PC-3 (cell line): ENCODE measurements around the gene OPN1SW. TPM values are rescaled to one million over a fixed set of nuclear protein-coding genes. Genes with fewer than 3 reads are reported as not detected.

Experiments
- ATAC-seq: fragments of 200-7000 bp; cut with Tn5 transposase; 2 replicates; pipeline ENCODE4 v1.9.1; 2020; ENCODE audit warnings: mild to moderate bottlenecking, moderate library complexity
- BruUV-seq: library from RNA; stranded (reverse); fragments of 400-500 nt; replicated peaks from 2 replicates; lab custom pipeline; 2021; lab: Mats Ljungman, UMichigan
- CTCF ChIA-PET: fragments of 300-600 bp; sonication (Branson Sonifier 250); formaldehyde crosslinking; loops from one replicate; lab custom pipeline; 2022; ENCODE audit warnings: antibody characterized with exemption; lab: Charles Lee
- POLR2A ChIA-PET: fragments of 300-600 bp; sonication (Branson Sonifier 250); formaldehyde crosslinking; loops from one replicate; lab custom pipeline; 2022; ENCODE audit warnings: antibody characterized with exemption; ENCODE audit not compliant: unreplicated experiment; lab: Charles Lee
- DNase-seq: peaks from one replicate; pipeline ENCODE4 v3.0.0-alpha.2; 2015
- H2AFZ ChIP-seq: fragments of 300-600 bp; sonication (generic); 2 replicates; pipeline ENCODE4 v1.6.0; 2016; ENCODE audit warnings: antibody characterized with exemption, low read length
- H3F3A ChIP-seq: fragments of 300-600 bp; sonication (generic); one replicate; pipeline ENCODE4 v1.6.0; 2017; ENCODE audit warnings: antibody characterized with exemption, low read length, control low read depth, mild to moderate bottlenecking; ENCODE audit not compliant: unreplicated experiment
- H3K27ac ChIP-seq: fragments of 300-600 bp; sonication (generic); 2 replicates; pipeline ENCODE4 v1.5.1; 2016; ENCODE audit warnings: mild to moderate bottlenecking, low read length
- H3K27me3 ChIP-seq: fragments of 300-600 bp; sonication (generic); 2 replicates; pipeline ENCODE4 v1.6.1; 2016; ENCODE audit warnings: low read length, mixed read lengths
- H3K36me3 ChIP-seq: fragments of 300-600 bp; sonication (generic); 2 replicates; pipeline ENCODE4 v1.6.1; 2016; ENCODE audit warnings: low read depth, mixed run types, low read length, mixed read lengths
- H3K4me1 ChIP-seq: fragments of 300-600 bp; sonication (generic); 2 replicates; pipeline ENCODE4 v1.5.1; 2016; ENCODE audit warnings: low read length; ENCODE audit not compliant: insufficient read depth
- H3K4me2 ChIP-seq: fragments of 300-600 bp; sonication (generic); 2 replicates; pipeline ENCODE4 v1.6.0; 2016; ENCODE audit warnings: low read length
- H3K4me3 ChIP-seq: fragments of 300-600 bp; sonication (generic); 2 replicates; pipeline ENCODE4 v1.5.1; 2016; ENCODE audit warnings: mild to moderate bottlenecking, low read length, mixed read lengths
- H3K79me2 ChIP-seq: fragments of 300-600 bp; sonication (generic); 2 replicates; pipeline ENCODE4 v1.6.1; 2017; ENCODE audit warnings: low read length, mixed read lengths
- H3K9ac ChIP-seq: fragments of 300-600 bp; sonication (generic); 2 replicates; pipeline ENCODE4 v1.6.0; 2016; ENCODE audit warnings: mild to moderate bottlenecking, low read length
- H3K9me2 ChIP-seq: fragments of 300-600 bp; sonication (generic); replicated peaks from 2 replicates; pipeline ENCODE4 v1.6.1; 2016; ENCODE audit warnings: mixed run types, low read length, mixed read lengths
- H3K9me3 ChIP-seq: fragments of 300-600 bp; sonication (generic); 2 replicates; pipeline ENCODE4 v1.6.1; 2016; ENCODE audit warnings: low read length, mixed read lengths
- H4K20me1 ChIP-seq: fragments of 300-600 bp; sonication (generic); 2 replicates; pipeline ENCODE4 v1.6.1; 2016; ENCODE audit warnings: low read length, mixed read lengths
- EZH2 ChIP-seq: fragments of 300-600 bp; sonication (generic); IDR thresholded peaks from one replicate; pipeline ENCODE4 v1.6.1; 2017; ENCODE audit warnings: antibody characterized with exemption, mild to moderate bottlenecking, low read length; ENCODE audit not compliant: unreplicated experiment
- EZH2phosphoT487 ChIP-seq: fragments of 300-600 bp; sonication (generic); IDR thresholded peaks from 2 replicates; pipeline ENCODE4 v1.6.1; 2018; ENCODE audit warnings: mild to moderate bottlenecking, antibody characterized with exemption, low read length, borderline replicate concordance
- intact Hi-C: fragments of 100-400 bp; cut with micrococcal nuclease; formaldehyde crosslinking; loops from 2 replicates; pipeline ENCODE4 v1.9.0; 2023
- total RNA-seq: library from RNA; depleted of rRNA; stranded (reverse); fragments of >200 nt; gene quantifications from 2 replicates; pipeline ENCODE4 v1.2.3, GENCODE V29; 2014
- TF ChIP-seq, protein P1 (sequence below): fragments of 300-600 bp; sonication (generic); conservative IDR thresholded peaks from 2 replicates; pipeline ENCODE4 v1.5.1; 2017; ENCODE audit warnings: antibody characterized with exemption, low read depth, mild to moderate bottlenecking, low read length

OPN1SW gene
- total RNA-seq, 1 experiment from 2014 or later = not detected

- no peak overlapping the region for H3K4me3 ChIP-seq
- no peak overlapping the region for H3K9ac ChIP-seq
- ATAC-seq (no peak), DNase-seq (no peak)
- H3K4me2 ChIP-seq = no peak overlapping the region
- ChIA-PET POLR2A (interaction anchor here (0.7 kb wide), 1 partner anchor 8 kb away, joined by 6 read pairs; no protein-coding TSS in a partner anchor), CTCF (no interaction called here)
- no peak overlapping the region for H2AFZ ChIP-seq
- H3K36me3 ChIP-seq = no peaks in the 10 kb centered on the region
- no TSS peak for BruUV-seq
- no peaks in the 10 kb centered on the region for H3K4me1 ChIP-seq
- no peaks in the 10 kb centered on the region for H3K27me3 ChIP-seq
- no peaks in the 10 kb centered on the region for H4K20me1 ChIP-seq
- no peaks in the 10 kb centered on the region for H3K9me3 ChIP-seq
- no peaks in the 10 kb centered on the region for H3K9me2 ChIP-seq
- intact Hi-C loops = no loop called here
- no peak for TF ChIP-seq EZH2phosphoT487
- H3F3A ChIP-seq = no peaks in the 10 kb centered on the region
- H3K79me2 ChIP-seq = no peaks in the 10 kb centered on the region
- H3K27ac ChIP-seq = no peak overlapping the region
Measured at GRCh38 chr7:128818694-128819093, 43.1 kb upstream of the OPN1SW start.

DNA sequence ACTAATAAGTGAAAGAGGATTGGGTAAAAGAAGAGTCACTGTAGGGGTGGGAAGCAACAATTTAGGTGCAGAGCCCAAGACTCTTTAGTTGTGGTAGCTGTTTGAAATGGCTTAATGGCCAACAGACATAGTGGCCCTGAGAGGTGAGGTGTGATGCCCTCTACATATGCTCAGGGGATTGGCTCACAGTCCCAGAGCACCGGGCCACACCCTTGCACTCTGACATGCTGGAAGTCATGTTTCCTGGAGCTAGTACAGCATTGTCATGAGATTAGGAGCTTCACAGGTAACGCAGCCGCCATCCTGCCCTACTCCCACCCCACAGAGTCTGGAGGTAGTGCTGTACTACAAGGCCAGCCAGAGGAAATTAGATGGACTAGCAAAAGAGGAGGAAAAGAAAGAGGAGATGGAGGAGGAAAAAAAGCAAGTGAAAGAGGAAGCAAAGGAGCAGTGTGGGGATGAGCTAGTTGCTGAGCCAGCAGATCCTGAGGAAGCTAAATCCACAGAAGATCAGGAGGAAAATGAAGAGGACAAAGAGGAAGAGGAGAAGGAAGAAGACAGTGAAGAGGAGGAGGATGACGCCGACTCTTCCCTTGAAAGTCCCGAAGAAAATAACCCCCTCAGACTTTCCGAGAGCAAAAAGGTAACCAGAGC is 39.8 kb upstream of the OPN1SW start:
- H3K36me3 ChIP-seq = no peaks in the 10 kb centered on the region
- no peaks in the 10 kb centered on the region for H4K20me1 ChIP-seq
- H3K9me3 ChIP-seq = no peaks in the 10 kb centered on the region
- H3K4me3 ChIP-seq = no peak overlapping the region
- H2AFZ ChIP-seq = no peak overlapping the region
- no peak overlapping the region for H3K9ac ChIP-seq
- DNase-seq = no peak
- intact Hi-C loops = no loop called here
- no peak overlapping the region for H3K27ac ChIP-seq
- no peak for ATAC-seq
- no peak for TF ChIP-seq EZH2
- no peak for TF ChIP-seq EZH2phosphoT487
- TF ChIP-seq, protein P1, sequence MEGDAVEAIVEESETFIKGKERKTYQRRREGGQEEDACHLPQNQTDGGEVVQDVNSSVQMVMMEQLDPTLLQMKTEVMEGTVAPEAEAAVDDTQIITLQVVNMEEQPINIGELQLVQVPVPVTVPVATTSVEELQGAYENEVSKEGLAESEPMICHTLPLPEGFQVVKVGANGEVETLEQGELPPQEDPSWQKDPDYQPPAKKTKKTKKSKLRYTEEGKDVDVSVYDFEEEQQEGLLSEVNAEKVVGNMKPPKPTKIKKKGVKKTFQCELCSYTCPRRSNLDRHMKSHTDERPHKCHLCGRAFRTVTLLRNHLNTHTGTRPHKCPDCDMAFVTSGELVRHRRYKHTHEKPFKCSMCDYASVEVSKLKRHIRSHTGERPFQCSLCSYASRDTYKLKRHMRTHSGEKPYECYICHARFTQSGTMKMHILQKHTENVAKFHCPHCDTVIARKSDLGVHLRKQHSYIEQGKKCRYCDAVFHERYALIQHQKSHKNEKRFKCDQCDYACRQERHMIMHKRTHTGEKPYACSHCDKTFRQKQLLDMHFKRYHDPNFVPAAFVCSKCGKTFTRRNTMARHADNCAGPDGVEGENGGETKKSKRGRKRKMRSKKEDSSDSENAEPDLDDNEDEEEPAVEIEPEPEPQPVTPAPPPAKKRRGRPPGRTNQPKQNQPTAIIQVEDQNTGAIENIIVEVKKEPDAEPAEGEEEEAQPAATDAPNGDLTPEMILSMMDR = no peak
- ChIA-PET POLR2A (no interaction called here), CTCF (no interaction called here)
- H3K4me1 ChIP-seq = no peaks in the 10 kb centered on the region
- H3K27me3 ChIP-seq = no peaks in the 10 kb centered on the region
- H3K79me2 ChIP-seq = no peaks in the 10 kb centered on the region
- H3K9me2 ChIP-seq = no peaks in the 10 kb centered on the region
- H3K4me2 ChIP-seq = no peak overlapping the region
- H3F3A ChIP-seq = no peaks in the 10 kb centered on the region
- no TSS peak for BruUV-seq

DNA sequence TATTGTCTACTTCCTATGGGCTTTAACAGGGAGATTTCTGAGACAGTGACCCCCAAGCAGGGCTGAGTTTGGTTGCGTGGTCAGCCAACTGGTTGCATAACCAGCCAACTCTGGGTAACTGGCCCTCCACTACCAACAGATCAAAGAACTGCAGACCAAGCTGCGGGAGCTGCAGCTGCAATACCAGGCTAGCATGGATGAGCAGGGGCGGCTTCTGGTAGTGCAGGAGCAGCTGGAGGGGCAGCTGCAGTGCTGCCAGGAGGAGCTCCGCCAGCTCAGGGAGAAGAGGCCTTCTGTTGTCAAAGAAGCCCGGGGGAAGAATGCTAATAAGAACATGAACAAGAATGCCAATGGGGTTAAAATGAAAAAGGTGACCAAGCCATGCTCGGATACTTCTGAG is 38.9 kb upstream of the OPN1SW start:
- no TSS peak for BruUV-seq
- H3F3A ChIP-seq = no peaks in the 10 kb centered on the region
- no peak overlapping the region for H2AFZ ChIP-seq
- no peaks in the 10 kb centered on the region for H3K27me3 ChIP-seq
- TF ChIP-seq, protein P1 = no peak
- TF ChIP-seq EZH2 (no peak), EZH2phosphoT487 (no peak)
- H3K36me3 ChIP-seq = no peaks in the 10 kb centered on the region
- DNase-seq (no peak), ATAC-seq (no peak)
- CTCF ChIA-PET = no interaction called here
- intact Hi-C loops = no loop called here
- POLR2A ChIA-PET = no interaction called here
- H3K4me2 ChIP-seq = no peak overlapping the region
- H3K9me3 ChIP-seq = no peaks in the 10 kb centered on the region
- H3K9me2 ChIP-seq = no peaks in the 10 kb centered on the region
- H3K4me1 ChIP-seq = no peaks in the 10 kb centered on the region
- no peaks in the 10 kb centered on the region for H4K20me1 ChIP-seq
- H3K79me2 ChIP-seq = no peaks in the 10 kb centered on the region
- no peak overlapping the region for H3K27ac ChIP-seq
- no peak overlapping the region for H3K9ac ChIP-seq
- no peak overlapping the region for H3K4me3 ChIP-seq
